HG02943 (cell line): ENCODE data around the gene ST7.

Experiments used
- ATAC-seq: cut with Tn5 transposase; IDR thresholded peaks from one replicate; pipeline ENCODE4 v1.9.1; 2021; ENCODE audit warnings: mild to moderate bottlenecking, low read depth, moderate library complexity; ENCODE audit not compliant: unreplicated experiment

The ST7 gene

GRCh38 chr7:117172283-117172682 lies 219.0 kb downstream of the ST7 start:
- no peak for ATAC-seq

DNA sequence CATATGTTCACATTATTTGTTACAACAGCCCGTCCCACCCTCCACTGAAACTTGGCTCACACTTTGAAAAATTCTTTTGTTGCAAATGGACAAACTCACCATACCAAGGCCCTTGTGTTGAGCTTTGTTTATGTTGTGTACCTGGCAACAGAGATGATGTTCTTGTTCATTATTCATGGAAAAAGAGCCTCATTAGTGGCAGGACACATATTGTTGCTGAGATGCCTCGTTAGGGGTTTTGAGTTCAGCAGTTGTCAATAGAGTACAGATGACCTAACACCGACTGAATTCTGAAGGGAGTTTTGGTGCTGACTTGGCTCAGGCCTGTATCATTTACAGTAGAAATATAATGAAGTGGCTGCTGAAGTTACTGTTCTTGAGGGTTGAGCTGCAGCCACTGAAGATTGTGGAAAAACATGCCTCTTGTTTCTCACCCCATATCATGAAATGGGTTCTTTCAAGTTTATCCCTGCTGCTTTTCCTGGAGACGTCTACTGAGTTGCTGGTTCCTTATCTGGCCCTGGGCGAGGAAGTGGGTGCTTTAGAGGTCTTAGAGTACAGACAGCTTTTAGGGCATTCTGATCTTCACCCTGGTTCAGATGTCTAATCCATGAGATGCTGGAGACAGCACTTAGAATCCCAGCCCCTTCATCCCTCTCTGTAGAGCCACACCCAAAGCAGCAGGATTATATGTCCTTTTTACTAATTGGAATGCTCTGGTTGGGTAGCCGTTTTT lies 219.9 kb downstream of the ST7 start:
- no peak for ATAC-seq

GRCh38 chr7:117176206-117176605 lies 222.9 kb downstream of the ST7 start:
- ATAC-seq: no peak

GRCh38 chr7:117178600-117178999 lies 225.3 kb downstream of the ST7 start:
- no peak for ATAC-seq

- ATAC-seq: no peak
These were observed 226.4 kb downstream of the ST7 start for GRCh38 chr7:117179701-117180100.

DNA sequence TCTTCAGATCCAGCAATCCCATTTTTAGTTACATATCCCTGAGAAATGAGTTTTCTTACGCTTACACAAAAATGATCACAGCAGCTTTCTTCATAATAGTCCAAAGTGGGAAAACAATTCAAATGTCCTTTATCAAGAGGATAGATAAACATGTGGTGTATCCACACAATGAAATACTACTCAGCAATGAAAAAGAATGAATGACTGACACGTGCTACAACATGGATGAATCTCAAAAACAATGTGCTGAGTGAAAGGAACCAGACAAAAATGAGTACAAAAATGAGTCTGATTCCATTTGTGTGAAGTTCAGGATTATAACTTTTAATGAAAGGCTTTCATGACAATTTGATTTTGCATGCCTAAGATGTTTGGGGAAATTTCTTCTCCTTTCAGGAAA lies 230.4 kb downstream of the ST7 start:
- ATAC-seq: no peak

DNA sequence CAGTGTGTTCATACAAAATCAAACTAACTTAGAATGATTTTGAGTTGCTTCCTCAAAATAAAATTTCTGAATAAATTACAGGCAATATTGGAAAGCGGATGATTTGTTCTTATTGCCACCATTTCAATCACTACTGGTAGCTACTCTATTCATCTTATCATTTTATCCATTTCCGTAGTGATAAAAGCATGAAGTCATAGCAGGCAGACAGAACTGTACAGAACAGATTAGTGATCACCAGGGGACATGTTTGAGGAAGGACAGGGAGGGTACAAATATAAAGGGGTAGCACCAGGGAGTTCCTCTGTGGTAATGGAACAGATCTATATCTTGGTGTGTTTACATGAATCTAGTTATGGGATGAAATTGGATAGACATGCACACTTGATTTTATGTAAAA lies 231.1 kb downstream of the ST7 start:
- ATAC-seq: no peak

GRCh38 chr7:117185124-117185523 lies 231.8 kb downstream of the ST7 start:
- ATAC-seq: no peak

- ATAC-seq: no peak
These were observed 233.1 kb downstream of the ST7 start for GRCh38 chr7:117186218-117187010.

DNA sequence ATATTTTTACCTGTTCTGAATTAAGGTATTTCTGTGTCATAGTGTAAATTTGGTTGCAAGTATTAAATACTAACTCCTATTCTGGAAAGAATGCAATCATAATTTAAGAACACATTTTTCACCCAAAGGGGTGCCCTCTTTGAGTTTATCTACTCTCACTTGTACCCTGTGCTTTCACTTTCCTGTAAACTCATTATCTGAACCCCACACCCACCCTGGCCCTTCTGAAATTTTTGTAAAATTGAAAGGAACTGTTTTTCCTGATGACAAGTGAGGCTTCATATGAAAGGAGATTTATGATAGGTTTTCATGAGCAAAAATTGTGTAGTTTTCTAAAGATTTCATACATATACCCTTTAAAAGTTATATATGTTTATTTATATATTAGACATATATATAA lies 235.1 kb downstream of the ST7 start:
- no peak for ATAC-seq

DNA sequence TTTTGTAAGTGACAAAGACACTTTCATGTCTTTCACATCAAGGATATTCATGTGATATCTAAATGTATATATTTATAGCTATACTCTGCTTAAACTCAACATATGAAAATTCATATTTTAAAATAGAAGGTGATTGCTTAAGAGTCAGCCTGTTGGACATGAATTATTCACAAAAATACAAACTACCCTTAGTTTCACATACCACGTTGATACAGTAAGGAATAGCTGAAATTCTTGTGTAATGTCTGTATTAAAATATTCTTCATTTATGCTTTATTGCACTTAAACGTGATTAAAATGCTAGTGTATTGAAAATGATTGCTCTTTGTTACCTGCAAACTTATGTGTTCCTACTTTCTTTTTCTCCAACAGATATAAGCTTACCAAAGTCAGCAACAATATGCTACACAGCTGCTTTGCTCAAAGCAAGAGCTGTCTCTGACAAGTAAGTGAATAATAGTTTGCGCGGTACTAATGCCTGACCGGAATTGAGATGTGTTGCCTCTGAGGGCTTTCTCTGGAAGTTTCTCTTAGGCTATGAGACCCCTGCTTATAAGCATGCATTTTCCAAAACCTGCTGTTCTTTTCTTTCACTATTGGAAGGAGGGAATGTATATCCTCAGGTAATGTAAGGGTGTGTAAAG lies 235.8 kb downstream of the ST7 start:
- ATAC-seq: no peak

DNA sequence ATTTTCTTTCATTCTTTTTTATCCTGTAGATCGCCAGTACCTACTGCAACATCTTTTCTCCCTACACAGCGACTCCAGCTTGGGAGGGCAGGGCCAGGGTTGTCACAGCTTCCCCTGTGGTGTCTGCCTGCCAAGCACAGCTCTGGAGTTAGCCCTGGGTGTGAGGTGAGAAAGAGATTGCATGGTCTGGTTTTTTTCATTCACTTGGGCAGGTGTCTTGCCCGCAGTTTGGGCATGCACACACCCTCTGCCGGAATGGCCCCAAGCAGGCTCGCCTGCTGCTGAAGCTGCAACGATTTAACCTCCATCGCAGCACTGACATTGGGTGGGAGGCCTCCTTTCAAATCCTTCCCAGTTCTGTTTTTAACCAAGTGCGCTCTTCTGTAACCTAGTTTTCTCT lies 236.8 kb downstream of the ST7 start:
- no peak for ATAC-seq

- ATAC-seq: no peak
These were observed 237.6 kb downstream of the ST7 start for GRCh38 chr7:117190746-117191435.

DNA sequence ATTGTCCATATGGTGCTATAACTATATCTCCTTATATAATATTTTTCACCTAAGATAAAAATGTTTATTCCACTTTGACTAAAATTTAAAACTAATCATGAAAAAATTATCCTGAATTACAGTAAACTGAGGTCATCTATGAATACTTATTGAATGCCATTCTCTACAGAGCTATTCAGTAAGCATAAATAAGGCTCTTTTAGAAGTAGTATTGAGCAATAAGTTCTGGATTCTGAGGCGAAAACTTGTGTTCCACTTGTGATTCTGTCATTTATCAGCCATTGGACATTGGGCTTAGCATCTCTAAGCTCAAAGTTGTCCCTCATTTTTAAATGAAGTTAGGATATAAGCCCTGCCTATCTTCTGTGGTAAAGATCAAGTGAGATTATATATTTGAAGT lies 238.8 kb downstream of the ST7 start:
- no peak for ATAC-seq

- no peak for ATAC-seq
These were observed 240.3 kb downstream of the ST7 start for GRCh38 chr7:117193564-117193963.

GRCh38 chr7:117194445-117194844 lies 241.1 kb downstream of the ST7 start:
- no peak for ATAC-seq

GRCh38 chr7:117195361-117196029 lies 242.2 kb downstream of the ST7 start:
- ATAC-seq: no peak

- no peak for ATAC-seq
These were observed 246.8 kb downstream of the ST7 start for GRCh38 chr7:117200132-117200531.

- no peak for ATAC-seq
These were observed 247.6 kb downstream of the ST7 start for GRCh38 chr7:117200786-117201458.

DNA sequence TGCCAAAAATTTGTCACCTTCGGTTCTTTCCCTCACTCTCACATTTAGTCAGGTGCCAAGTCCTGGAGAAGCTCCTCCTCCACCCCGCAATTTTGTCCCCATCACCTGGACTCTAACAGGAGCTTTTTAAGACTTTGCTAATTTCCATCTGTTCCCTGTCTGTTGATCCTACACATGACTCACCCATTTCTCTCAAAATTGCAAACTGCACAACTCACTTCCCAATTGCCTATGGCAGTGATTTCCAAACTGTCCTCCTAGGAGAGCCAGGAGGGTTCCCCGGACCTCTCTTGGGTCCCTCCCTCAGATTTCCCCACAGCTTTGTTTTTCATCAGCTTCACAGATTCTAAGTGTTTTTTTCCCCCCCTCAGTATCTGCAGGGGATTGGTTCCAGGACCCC lies 249.2 kb downstream of the ST7 start:
- ATAC-seq: no peak
